Measurements from ENCODE around the gene SPDYE8.
"Not testable (repeated sequence)": the region's sequence is repeated elsewhere in the genome, so short reads cannot be mapped to it uniquely, and the experiment has no call there.

- TF ChIP-seq CTCF (IDR thresholded peaks at IDR 0.05); ZBTB21 (CRISPR knock-in tag; IDR thresholded peaks at IDR 0.05; ENCODE audit: borderline replicate concordance); ATF3 (CRISPR knock-in tag; conservative IDR thresholded peaks at IDR 0.05); NR1H2 (CRISPR knock-in tag; IDR thresholded peaks at IDR 0.05); STAT6 (CRISPR knock-in tag; conservative IDR thresholded peaks at IDR 0.05; ENCODE audit: low read depth); CDX4 (CRISPR knock-in tag; IDR thresholded peaks at IDR 0.05; ENCODE audit: borderline replicate concordance): not testable (repeated sequence)
- TF ChIP-seq SP1 (CRISPR knock-in tag; conservative IDR thresholded peaks at IDR 0.05), result peak; percentile 83
- TF ChIP-seq ZMAT4 (CRISPR knock-in tag; IDR thresholded peaks at IDR 0.05), result peak; percentile 30; the same call in 1 of the 2 replicates
- TF ChIP-seq TEAD1 (CRISPR knock-in tag; IDR thresholded peaks at IDR 0.05), result peak; percentile 65; the same call in 1 of the 2 replicates
- peak; percentile 34; the same call in 1 of the 2 replicates for TF ChIP-seq NFE2L1 (CRISPR knock-in tag; IDR thresholded peaks at IDR 0.05)
- TF ChIP-seq FOXP1 (CRISPR knock-in tag; IDR thresholded peaks at IDR 0.05; ENCODE audit: borderline replicate concordance), result peak; percentile 70
Observed at GRCh38 chr7:73005693-73006447, 23.7 kb downstream of the SPDYE8 start.
